ENCODE data around the gene HYAL2.

Gene HYAL2

DNA sequence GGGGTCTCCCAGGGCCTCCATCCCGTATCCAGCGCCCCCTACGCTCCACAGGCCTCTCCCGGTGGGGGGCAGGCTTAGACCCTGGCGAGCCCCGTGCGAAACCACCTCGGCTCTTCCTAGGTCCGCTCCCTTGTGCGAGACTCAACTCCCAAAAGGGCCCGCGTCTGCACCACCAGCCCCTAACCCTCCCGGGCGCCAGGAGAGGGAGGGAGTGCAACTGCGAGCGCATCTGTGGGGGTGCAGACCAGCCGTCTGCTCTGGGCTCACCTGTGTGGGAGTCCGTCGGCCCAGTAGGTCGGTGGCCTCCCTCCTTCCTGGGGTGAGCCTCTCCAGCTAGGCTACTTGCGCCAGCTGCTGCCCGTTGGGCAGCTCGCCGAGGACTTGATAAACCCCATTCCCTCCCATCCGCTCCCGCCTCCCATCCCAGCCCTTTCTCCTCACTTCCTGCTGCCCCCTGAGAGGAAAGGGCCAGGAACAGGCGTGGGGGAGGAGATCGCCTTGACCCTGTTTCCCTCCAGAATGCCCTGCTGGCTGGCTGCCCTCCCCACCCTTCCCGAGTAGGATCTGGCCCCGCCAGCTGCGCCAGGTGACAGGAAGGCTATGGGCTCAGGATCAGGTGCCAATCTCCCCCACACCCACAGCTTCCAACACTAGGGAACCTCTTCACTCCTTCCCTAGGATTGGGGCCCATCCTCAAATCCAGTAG is at the start of gene HYAL2:
HYAL2 (minus strand) TSS at position 360 of the 706 bp plus-strand sequence. CDS start 2,256 bp downstream, outside the sequence.
- H3K27me3 ChIP-seq (ENCODE audit: control insufficient read depth, insufficient read depth, low read length), result no peaks in the 10 kb centered on the region

DNA sequence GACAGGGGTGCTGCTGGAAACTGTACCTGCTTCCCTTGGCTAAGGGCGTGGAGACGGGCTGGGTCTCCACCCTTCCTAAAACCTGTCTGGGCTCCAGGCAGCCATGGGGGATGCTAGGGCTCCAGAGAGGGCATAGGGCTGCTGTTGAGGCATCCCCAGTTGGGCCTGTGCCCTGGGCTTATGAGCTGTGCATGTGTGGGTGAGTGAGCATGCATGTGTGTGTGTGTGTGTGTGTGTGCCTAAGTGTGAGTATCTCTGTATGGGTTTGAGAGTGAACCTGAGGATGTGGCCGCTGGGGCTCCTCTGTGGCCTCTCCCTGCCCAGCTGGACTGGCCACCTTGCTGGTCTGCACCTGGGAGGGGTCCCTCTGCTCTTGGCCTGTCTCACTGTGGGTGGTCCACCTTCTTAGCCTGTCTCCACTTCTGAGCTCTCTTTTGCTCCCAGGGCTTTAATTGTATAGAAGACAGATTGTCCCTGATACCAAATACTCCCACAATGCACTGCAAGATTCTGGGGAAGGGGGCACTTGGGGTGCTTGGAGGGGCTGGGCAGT is 48.7 kb upstream of the HYAL2 start:
- H3K27me3 ChIP-seq (ENCODE audit: control insufficient read depth, insufficient read depth, low read length), result peaks cover 2% of the 10 kb centered on the region; the same call in 1 of the 2 replicates

More for the DNA sequence above, at the start of gene HYAL2:
- peak within 1 kb of the TSS; percentile 99 for H3K27ac ChIP-seq (ENCODE audit: low read depth, low read length)
- H3K9me3 ChIP-seq (ENCODE audit: control insufficient read depth, insufficient read depth, low read length), result no peaks in the 10 kb centered on the region
- H3K4me1 ChIP-seq (ENCODE audit: control insufficient read depth, insufficient read depth, low read length), result peaks cover 17% of the 10 kb centered on the region
- H3K9ac ChIP-seq (ENCODE audit: low read depth, low read length), result peak within 1 kb of the TSS; percentile 100
- H3K36me3 ChIP-seq (ENCODE audit: control insufficient read depth, insufficient read depth, low read length), result peaks cover 38% of the 10 kb centered on the region
- H3K4me3 ChIP-seq (ENCODE audit: low read depth, low read length), result peak within 1 kb of the TSS; percentile 97

GRCh38 chr3:50370594-50370993 is 48.0 kb upstream of the HYAL2 start:
- H3K9ac ChIP-seq (ENCODE audit: low read depth, low read length), result no peak overlapping the region
- no peak overlapping the region for H3K27ac ChIP-seq (ENCODE audit: low read depth, low read length)
- no peaks in the 10 kb centered on the region for H3K9me3 ChIP-seq (ENCODE audit: control insufficient read depth, insufficient read depth, low read length)
- H3K4me1 ChIP-seq (ENCODE audit: control insufficient read depth, insufficient read depth, low read length), result peaks cover 12% of the 10 kb centered on the region; the same call in 1 of the 2 replicates
- H3K36me3 ChIP-seq (ENCODE audit: control insufficient read depth, insufficient read depth, low read length), result no peaks in the 10 kb centered on the region
- no peak overlapping the region for H3K4me3 ChIP-seq (ENCODE audit: low read depth, low read length)
- peaks cover 7% of the 10 kb centered on the region; the same call in 1 of the 2 replicates for H3K27me3 ChIP-seq (ENCODE audit: control insufficient read depth, insufficient read depth, low read length)

More for the DNA sequence above, 48.7 kb upstream of the HYAL2 start:
- Histone ChIP-seq H3K9ac (ENCODE audit: low read depth, low read length) (no peak overlapping the region), H3K27ac (ENCODE audit: low read depth, low read length) (no peak overlapping the region), H3K4me3 (ENCODE audit: low read depth, low read length) (no peak overlapping the region), H3K36me3 (ENCODE audit: control insufficient read depth, insufficient read depth, low read length) (no peaks in the 10 kb centered on the region), H3K4me1 (ENCODE audit: control insufficient read depth, insufficient read depth, low read length) (peaks cover 9% of the 10 kb centered on the region; the same call in 1 of the 2 replicates), H3K9me3 (ENCODE audit: control insufficient read depth, insufficient read depth, low read length) (no peaks in the 10 kb centered on the region)

- peaks cover 14% of the 10 kb centered on the region; the same call in 1 of the 2 replicates for H3K4me1 ChIP-seq (ENCODE audit: control insufficient read depth, insufficient read depth, low read length)
- no peak overlapping the region for H3K4me3 ChIP-seq (ENCODE audit: low read depth, low read length)
- H3K9me3 ChIP-seq (ENCODE audit: control insufficient read depth, insufficient read depth, low read length), result no peaks in the 10 kb centered on the region
- no peaks in the 10 kb centered on the region for H3K36me3 ChIP-seq (ENCODE audit: control insufficient read depth, insufficient read depth, low read length)
- H3K27me3 ChIP-seq (ENCODE audit: control insufficient read depth, insufficient read depth, low read length), result peaks cover 11% of the 10 kb centered on the region
- H3K9ac ChIP-seq (ENCODE audit: low read depth, low read length), result no peak overlapping the region
- no peak overlapping the region for H3K27ac ChIP-seq (ENCODE audit: low read depth, low read length)
Observed at GRCh38 chr3:50369012-50369670, 46.6 kb upstream of the HYAL2 start.

GRCh38 chr3:50365842-50366220 is 43.3 kb upstream of the HYAL2 start:
- H3K4me3 ChIP-seq (ENCODE audit: low read depth, low read length), result peak overlapping the region; percentile 59
- H3K27ac ChIP-seq (ENCODE audit: low read depth, low read length), result no peak overlapping the region
- no peaks in the 10 kb centered on the region for H3K36me3 ChIP-seq (ENCODE audit: control insufficient read depth, insufficient read depth, low read length)
- peaks cover 16% of the 10 kb centered on the region for H3K27me3 ChIP-seq (ENCODE audit: control insufficient read depth, insufficient read depth, low read length)
- H3K9ac ChIP-seq (ENCODE audit: low read depth, low read length), result peak overlapping the region; percentile 41; the same call in 1 of the 2 replicates
- no peaks in the 10 kb centered on the region for H3K9me3 ChIP-seq (ENCODE audit: control insufficient read depth, insufficient read depth, low read length)
- H3K4me1 ChIP-seq (ENCODE audit: control insufficient read depth, insufficient read depth, low read length), result peaks cover 8% of the 10 kb centered on the region; the same call in 1 of the 2 replicates

DNA sequence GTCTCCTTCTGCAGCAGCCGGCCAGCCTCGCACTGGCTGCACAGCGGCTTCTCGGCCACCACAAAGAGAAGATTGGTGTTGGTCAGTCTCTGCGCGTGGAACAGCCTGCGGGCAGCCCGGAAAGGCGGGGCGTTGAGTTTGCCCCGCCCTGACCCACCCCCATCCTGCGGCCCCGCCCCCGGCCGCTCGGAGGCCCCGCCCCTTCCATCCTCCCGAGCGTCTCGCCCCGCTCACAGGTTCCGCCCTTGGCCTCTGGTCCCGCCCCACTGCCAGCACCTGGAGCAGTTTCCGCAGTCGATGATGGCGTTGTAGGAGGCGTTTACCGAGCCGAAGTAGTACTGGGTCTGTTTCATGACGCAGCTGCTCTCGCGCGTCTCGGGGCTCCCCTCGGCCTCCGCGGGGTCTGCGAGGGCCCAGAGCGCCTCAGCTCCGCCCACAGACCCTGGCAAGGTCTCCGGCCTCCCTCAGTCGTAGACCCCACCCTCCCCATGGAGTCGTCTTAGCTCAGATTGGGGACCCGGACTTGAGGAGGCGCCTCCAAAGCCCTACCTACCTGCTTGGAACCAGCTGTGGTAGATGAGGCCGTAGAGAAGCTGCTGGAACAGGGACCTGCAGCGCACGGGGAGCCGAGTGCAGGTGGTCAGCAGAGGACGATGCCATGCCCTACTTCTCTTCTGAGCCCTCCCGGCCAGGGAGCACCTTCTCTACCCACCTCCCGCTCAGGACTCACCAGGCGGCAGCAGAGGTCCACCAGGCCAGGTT is 42.7 kb upstream of the HYAL2 start:
- Histone ChIP-seq H3K36me3 (ENCODE audit: control insufficient read depth, insufficient read depth, low read length) (no peaks in the 10 kb centered on the region), H3K27me3 (ENCODE audit: control insufficient read depth, insufficient read depth, low read length) (peaks cover 16% of the 10 kb centered on the region), H3K27ac (ENCODE audit: low read depth, low read length) (no peak overlapping the region), H3K9me3 (ENCODE audit: control insufficient read depth, insufficient read depth, low read length) (no peaks in the 10 kb centered on the region), H3K9ac (ENCODE audit: low read depth, low read length) (peak overlapping the region; percentile 41), H3K4me3 (ENCODE audit: low read depth, low read length) (peak overlapping the region; percentile 59), H3K4me1 (ENCODE audit: control insufficient read depth, insufficient read depth, low read length) (peaks cover 5% of the 10 kb centered on the region; the same call in 1 of the 2 replicates)

DNA sequence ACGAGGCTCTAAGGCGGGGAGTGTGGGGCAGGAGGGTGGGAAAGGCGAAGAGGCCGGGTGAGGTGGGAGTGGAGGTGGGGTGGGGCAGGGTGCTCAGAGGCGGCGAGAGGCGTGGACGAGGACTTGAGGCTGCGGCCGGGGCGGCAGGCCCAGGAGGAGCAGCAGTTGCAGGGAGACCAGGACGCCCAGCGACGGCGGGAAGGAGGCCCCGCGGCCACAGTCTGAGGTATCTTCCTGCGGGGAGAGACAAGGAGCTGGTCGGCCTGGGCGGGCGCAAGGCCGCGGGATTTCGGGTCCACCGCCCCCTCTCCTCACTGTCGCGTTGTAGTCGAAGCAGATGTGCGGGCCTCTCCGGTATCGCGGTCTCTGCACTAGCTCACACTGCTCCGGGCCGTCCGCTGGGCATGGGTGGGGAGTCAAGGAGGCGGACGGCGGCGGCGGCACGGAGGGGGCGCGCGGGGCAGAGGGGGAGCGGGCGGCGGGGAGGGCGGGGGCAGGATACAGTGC is 42.1 kb upstream of the HYAL2 start:
- peaks cover 16% of the 10 kb centered on the region for H3K27me3 ChIP-seq (ENCODE audit: control insufficient read depth, insufficient read depth, low read length)
- no peaks in the 10 kb centered on the region for H3K36me3 ChIP-seq (ENCODE audit: control insufficient read depth, insufficient read depth, low read length)
- H3K9me3 ChIP-seq (ENCODE audit: control insufficient read depth, insufficient read depth, low read length), result no peaks in the 10 kb centered on the region
- peaks cover 10% of the 10 kb centered on the region; the same call in 1 of the 2 replicates for H3K4me1 ChIP-seq (ENCODE audit: control insufficient read depth, insufficient read depth, low read length)
- H3K9ac ChIP-seq (ENCODE audit: low read depth, low read length), result no peak overlapping the region
- peak overlapping the region; percentile 4 for H3K27ac ChIP-seq (ENCODE audit: low read depth, low read length)
- peak overlapping the region; percentile 59 for H3K4me3 ChIP-seq (ENCODE audit: low read depth, low read length)

GRCh38 chr3:50359760-50360110 is 37.2 kb upstream of the HYAL2 start:
- Histone ChIP-seq H3K4me3 (ENCODE audit: low read depth, low read length) (peak overlapping the region; percentile 57), H3K9me3 (ENCODE audit: control insufficient read depth, insufficient read depth, low read length) (no peaks in the 10 kb centered on the region), H3K36me3 (ENCODE audit: control insufficient read depth, insufficient read depth, low read length) (peaks cover 26% of the 10 kb centered on the region), H3K4me1 (ENCODE audit: control insufficient read depth, insufficient read depth, low read length) (peaks cover 18% of the 10 kb centered on the region), H3K27ac (ENCODE audit: low read depth, low read length) (no peak overlapping the region), H3K9ac (ENCODE audit: low read depth, low read length) (no peak overlapping the region), H3K27me3 (ENCODE audit: control insufficient read depth, insufficient read depth, low read length) (peaks cover 8% of the 10 kb centered on the region; the same call in 1 of the 2 replicates)

GRCh38 chr3:50358911-50359759 is 36.6 kb upstream of the HYAL2 start, which contains the start of gene TMEM115:
Gene TMEM115, minus strand, starts transcription at chr3:50359521. Its CDS starts 458 bp downstream, at chr3:50359063.
- peaks cover 32% of the 10 kb centered on the region for H3K36me3 ChIP-seq (ENCODE audit: control insufficient read depth, insufficient read depth, low read length)
- peak within 1 kb of the TSS; percentile 79 for H3K4me3 ChIP-seq (ENCODE audit: low read depth, low read length)
- H3K27me3 ChIP-seq (ENCODE audit: control insufficient read depth, insufficient read depth, low read length), result peaks cover 5% of the 10 kb centered on the region; the same call in 1 of the 2 replicates
- peak within 1 kb of the TSS; percentile 53 for H3K9ac ChIP-seq (ENCODE audit: low read depth, low read length)
- no peak within 1 kb of the TSS for H3K27ac ChIP-seq (ENCODE audit: low read depth, low read length)
- peaks cover 18% of the 10 kb centered on the region for H3K4me1 ChIP-seq (ENCODE audit: control insufficient read depth, insufficient read depth, low read length)
- no peaks in the 10 kb centered on the region for H3K9me3 ChIP-seq (ENCODE audit: control insufficient read depth, insufficient read depth, low read length)

Data from HUES48 (cell line).